PC-3 (cell line): Measurements from ENCODE around the gene CLMN. TPM values are rescaled to one million over a fixed set of nuclear protein-coding genes. Genes with fewer than 3 reads are reported as not detected.

ENCODE experiments used
- ATAC-seq: fragments of 200-7000 bp; cut with Tn5 transposase; 2 replicates; pipeline ENCODE4 v1.9.1; 2020; ENCODE audit warnings: mild to moderate bottlenecking, moderate library complexity
- BruUV-seq: library from RNA; stranded (reverse); fragments of 400-500 nt; replicated peaks from 2 replicates; lab custom pipeline; 2021; lab: Mats Ljungman, UMichigan
- CTCF ChIA-PET: fragments of 300-600 bp; sonication (Branson Sonifier 250); formaldehyde crosslinking; loops from one replicate; lab custom pipeline; 2022; ENCODE audit warnings: antibody characterized with exemption; lab: Charles Lee
- POLR2A ChIA-PET: fragments of 300-600 bp; sonication (Branson Sonifier 250); formaldehyde crosslinking; loops from one replicate; lab custom pipeline; 2022; ENCODE audit warnings: antibody characterized with exemption; ENCODE audit not compliant: unreplicated experiment; lab: Charles Lee
- DNase-seq: peaks from one replicate; pipeline ENCODE4 v3.0.0-alpha.2; 2015
- H2AFZ ChIP-seq: fragments of 300-600 bp; sonication (generic); 2 replicates; pipeline ENCODE4 v1.6.0; 2016; ENCODE audit warnings: antibody characterized with exemption, low read length
- H3F3A ChIP-seq: fragments of 300-600 bp; sonication (generic); one replicate; pipeline ENCODE4 v1.6.0; 2017; ENCODE audit warnings: antibody characterized with exemption, low read length, control low read depth, mild to moderate bottlenecking; ENCODE audit not compliant: unreplicated experiment
- H3K27ac ChIP-seq: fragments of 300-600 bp; sonication (generic); 2 replicates; pipeline ENCODE4 v1.5.1; 2016; ENCODE audit warnings: mild to moderate bottlenecking, low read length
- H3K27me3 ChIP-seq: fragments of 300-600 bp; sonication (generic); 2 replicates; pipeline ENCODE4 v1.6.1; 2016; ENCODE audit warnings: low read length, mixed read lengths
- H3K36me3 ChIP-seq: fragments of 300-600 bp; sonication (generic); 2 replicates; pipeline ENCODE4 v1.6.1; 2016; ENCODE audit warnings: low read depth, mixed run types, low read length, mixed read lengths
- H3K4me1 ChIP-seq: fragments of 300-600 bp; sonication (generic); 2 replicates; pipeline ENCODE4 v1.5.1; 2016; ENCODE audit warnings: low read length; ENCODE audit not compliant: insufficient read depth
- H3K4me2 ChIP-seq: fragments of 300-600 bp; sonication (generic); 2 replicates; pipeline ENCODE4 v1.6.0; 2016; ENCODE audit warnings: low read length
- H3K4me3 ChIP-seq: fragments of 300-600 bp; sonication (generic); 2 replicates; pipeline ENCODE4 v1.5.1; 2016; ENCODE audit warnings: mild to moderate bottlenecking, low read length, mixed read lengths
- H3K79me2 ChIP-seq: fragments of 300-600 bp; sonication (generic); 2 replicates; pipeline ENCODE4 v1.6.1; 2017; ENCODE audit warnings: low read length, mixed read lengths
- H3K9ac ChIP-seq: fragments of 300-600 bp; sonication (generic); 2 replicates; pipeline ENCODE4 v1.6.0; 2016; ENCODE audit warnings: mild to moderate bottlenecking, low read length
- H3K9me2 ChIP-seq: fragments of 300-600 bp; sonication (generic); replicated peaks from 2 replicates; pipeline ENCODE4 v1.6.1; 2016; ENCODE audit warnings: mixed run types, low read length, mixed read lengths
- H3K9me3 ChIP-seq: fragments of 300-600 bp; sonication (generic); 2 replicates; pipeline ENCODE4 v1.6.1; 2016; ENCODE audit warnings: low read length, mixed read lengths
- H4K20me1 ChIP-seq: fragments of 300-600 bp; sonication (generic); 2 replicates; pipeline ENCODE4 v1.6.1; 2016; ENCODE audit warnings: low read length, mixed read lengths
- EZH2 ChIP-seq: fragments of 300-600 bp; sonication (generic); IDR thresholded peaks from one replicate; pipeline ENCODE4 v1.6.1; 2017; ENCODE audit warnings: antibody characterized with exemption, mild to moderate bottlenecking, low read length; ENCODE audit not compliant: unreplicated experiment
- EZH2phosphoT487 ChIP-seq: fragments of 300-600 bp; sonication (generic); IDR thresholded peaks from 2 replicates; pipeline ENCODE4 v1.6.1; 2018; ENCODE audit warnings: mild to moderate bottlenecking, antibody characterized with exemption, low read length, borderline replicate concordance
- intact Hi-C: fragments of 100-400 bp; cut with micrococcal nuclease; formaldehyde crosslinking; loops from 2 replicates; pipeline ENCODE4 v1.9.0; 2023
- total RNA-seq: library from RNA; depleted of rRNA; stranded (reverse); fragments of >200 nt; gene quantifications from 2 replicates; pipeline ENCODE4 v1.2.3, GENCODE V29; 2014
- TF ChIP-seq, protein P1 (sequence below): fragments of 300-600 bp; sonication (generic); conservative IDR thresholded peaks from 2 replicates; pipeline ENCODE4 v1.5.1; 2017; ENCODE audit warnings: antibody characterized with exemption, low read depth, mild to moderate bottlenecking, low read length

The CLMN gene
- total RNA-seq, 1 experiment from 2014 or later, result 3.5 TPM

DNA sequence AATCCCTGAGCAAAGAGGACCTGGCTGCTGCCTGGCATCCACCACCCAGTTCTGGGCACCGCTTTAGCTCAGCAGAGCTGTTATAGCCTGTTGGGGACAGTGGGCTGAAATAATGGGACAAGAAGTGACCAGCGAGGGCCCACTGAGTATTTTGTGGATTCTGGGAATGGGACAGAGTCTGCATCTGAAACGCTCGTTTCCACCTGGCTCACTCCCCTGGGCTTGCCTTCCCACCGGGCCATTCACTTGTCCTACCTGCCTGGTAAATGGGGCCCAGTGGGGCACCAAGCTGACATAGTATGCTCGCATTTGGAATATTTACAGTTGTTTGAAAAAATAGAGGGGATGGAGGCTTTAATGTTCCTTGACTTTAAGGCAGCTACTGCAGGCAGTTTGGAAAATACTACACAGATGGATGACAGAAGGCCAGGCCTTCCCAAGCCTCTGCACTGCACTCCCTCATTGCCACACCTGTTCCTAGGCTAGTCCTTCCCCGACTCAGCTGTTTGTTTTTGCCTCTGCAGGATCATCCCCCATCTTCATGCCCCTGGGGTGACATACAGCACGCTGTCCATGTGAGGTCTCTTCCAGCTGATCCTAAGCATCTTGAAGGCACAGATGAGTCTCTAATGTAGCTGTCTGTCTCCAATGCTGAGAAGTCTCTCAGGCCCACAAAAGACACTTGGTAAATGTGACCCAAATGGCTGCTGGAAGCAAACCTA lies 101.1 kb downstream of the CLMN start:
- ChIA-PET POLR2A (no interaction called here), CTCF (no interaction called here)
- Histone ChIP-seq H2AFZ (no peak overlapping the region), H3K27ac (no peak overlapping the region), H3K4me3 (no peak overlapping the region), H3K36me3 (no peaks in the 10 kb centered on the region), H3K27me3 (no peaks in the 10 kb centered on the region), H3K9me2 (no peaks in the 10 kb centered on the region), H3K79me2 (no peaks in the 10 kb centered on the region), H3K9ac (no peak overlapping the region), H3K4me1 (no peaks in the 10 kb centered on the region), H4K20me1 (no peaks in the 10 kb centered on the region), H3K9me3 (no peaks in the 10 kb centered on the region), H3K4me2 (no peak overlapping the region), H3F3A (no peaks in the 10 kb centered on the region)
- intact Hi-C loops, result no loop called here
- no peak for DNase-seq
- BruUV-seq, result no TSS peak
- TF ChIP-seq EZH2 (no peak), EZH2phosphoT487 (no peak)
- TF ChIP-seq, protein P1, sequence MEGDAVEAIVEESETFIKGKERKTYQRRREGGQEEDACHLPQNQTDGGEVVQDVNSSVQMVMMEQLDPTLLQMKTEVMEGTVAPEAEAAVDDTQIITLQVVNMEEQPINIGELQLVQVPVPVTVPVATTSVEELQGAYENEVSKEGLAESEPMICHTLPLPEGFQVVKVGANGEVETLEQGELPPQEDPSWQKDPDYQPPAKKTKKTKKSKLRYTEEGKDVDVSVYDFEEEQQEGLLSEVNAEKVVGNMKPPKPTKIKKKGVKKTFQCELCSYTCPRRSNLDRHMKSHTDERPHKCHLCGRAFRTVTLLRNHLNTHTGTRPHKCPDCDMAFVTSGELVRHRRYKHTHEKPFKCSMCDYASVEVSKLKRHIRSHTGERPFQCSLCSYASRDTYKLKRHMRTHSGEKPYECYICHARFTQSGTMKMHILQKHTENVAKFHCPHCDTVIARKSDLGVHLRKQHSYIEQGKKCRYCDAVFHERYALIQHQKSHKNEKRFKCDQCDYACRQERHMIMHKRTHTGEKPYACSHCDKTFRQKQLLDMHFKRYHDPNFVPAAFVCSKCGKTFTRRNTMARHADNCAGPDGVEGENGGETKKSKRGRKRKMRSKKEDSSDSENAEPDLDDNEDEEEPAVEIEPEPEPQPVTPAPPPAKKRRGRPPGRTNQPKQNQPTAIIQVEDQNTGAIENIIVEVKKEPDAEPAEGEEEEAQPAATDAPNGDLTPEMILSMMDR, result no peak
- ATAC-seq, result no peak

DNA sequence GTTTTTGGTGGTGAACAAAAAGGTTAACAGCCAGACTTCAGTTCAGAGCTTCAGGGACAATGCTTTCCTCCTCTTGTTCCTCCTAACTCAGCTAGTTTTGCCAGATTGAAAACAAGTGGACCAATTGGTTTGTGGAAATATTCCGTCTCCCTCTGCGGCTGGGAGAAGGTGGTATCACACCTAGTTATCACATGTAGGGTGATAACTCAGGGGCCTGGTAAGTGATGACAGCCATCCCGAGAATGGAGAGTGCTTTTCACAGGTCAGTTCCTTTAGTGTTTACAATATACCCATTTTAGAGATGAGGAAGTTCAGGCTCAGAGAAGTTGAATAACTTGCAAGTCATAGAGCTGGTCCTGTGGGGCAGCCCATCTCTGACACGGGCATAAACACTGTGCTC lies 101.7 kb downstream of the CLMN start:
- no peak overlapping the region for H3K4me3 ChIP-seq
- no peak overlapping the region for H3K27ac ChIP-seq
- ATAC-seq (no peak), DNase-seq (no peak)
- no peaks in the 10 kb centered on the region for H3K9me3 ChIP-seq
- ChIA-PET POLR2A (no interaction called here), CTCF (no interaction called here)
- intact Hi-C loops, result no loop called here
- TF ChIP-seq EZH2 (no peak), EZH2phosphoT487 (no peak)
- TF ChIP-seq, protein P1, result no peak
- no peaks in the 10 kb centered on the region for H3K36me3 ChIP-seq
- no peaks in the 10 kb centered on the region for H3K4me1 ChIP-seq
- no peak overlapping the region for H3K4me2 ChIP-seq
- H3K9ac ChIP-seq, result no peak overlapping the region
- H2AFZ ChIP-seq, result no peak overlapping the region
- no TSS peak for BruUV-seq
- H3K79me2 ChIP-seq, result no peaks in the 10 kb centered on the region
- no peaks in the 10 kb centered on the region for H3K27me3 ChIP-seq
- no peaks in the 10 kb centered on the region for H4K20me1 ChIP-seq
- no peaks in the 10 kb centered on the region for H3F3A ChIP-seq
- H3K9me2 ChIP-seq, result no peaks in the 10 kb centered on the region

DNA sequence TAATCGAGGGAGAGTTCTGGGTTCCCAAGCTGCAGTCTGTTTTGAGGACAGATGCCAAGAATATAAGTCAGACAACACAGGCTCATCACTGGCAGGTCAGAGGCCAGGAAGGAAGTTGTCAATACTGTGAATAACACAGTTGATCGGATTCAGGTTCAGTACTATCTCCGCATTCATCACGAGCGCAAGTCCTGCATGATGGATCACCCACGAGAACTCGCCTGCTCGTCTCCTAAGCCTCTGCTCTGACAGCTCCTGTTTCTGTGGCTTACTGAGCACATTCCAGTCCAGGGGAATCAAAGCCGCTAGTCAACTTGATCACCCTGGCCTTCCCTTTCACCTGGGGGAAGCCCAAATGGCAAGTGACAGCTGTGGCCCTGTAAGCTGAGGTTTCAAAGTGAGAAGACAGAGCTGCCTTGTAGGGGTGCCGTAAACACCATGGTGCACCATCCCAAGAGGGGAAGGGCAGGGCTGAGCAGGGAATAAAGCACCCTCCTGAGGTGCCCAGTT lies 102.3 kb downstream of the CLMN start:
- Histone ChIP-seq H3K9ac (no peak overlapping the region), H3K9me3 (no peaks in the 10 kb centered on the region), H4K20me1 (no peaks in the 10 kb centered on the region), H2AFZ (no peak overlapping the region), H3K4me2 (no peak overlapping the region), H3K27me3 (no peaks in the 10 kb centered on the region), H3K79me2 (no peaks in the 10 kb centered on the region), H3K36me3 (no peaks in the 10 kb centered on the region), H3K4me1 (no peaks in the 10 kb centered on the region), H3K27ac (no peak overlapping the region), H3K9me2 (no peaks in the 10 kb centered on the region), H3F3A (no peaks in the 10 kb centered on the region), H3K4me3 (no peak overlapping the region)
- ChIA-PET CTCF (no interaction called here), POLR2A (no interaction called here)
- BruUV-seq, result no TSS peak
- DNase-seq, result no peak
- intact Hi-C loops, result no loop called here
- no peak for ATAC-seq
- TF ChIP-seq EZH2phosphoT487, result no peak
- no peak for TF ChIP-seq EZH2
- TF ChIP-seq, protein P1, result no peak
